ENCODE data around the gene C1QL1. TPM values are rescaled to one million over a fixed set of nuclear protein-coding genes. Genes with fewer than 3 reads are reported as not detected.
A peak's percentile ranks its signal among the peaks of the same experiment; 100 is the strongest.

C1QL1 gene
- total and polyA plus RNA-seq, 9 donors = 0.20 to 6.0 (median 0.87) TPM; not detected in 3

GRCh38 chr17:44972953-44973352 is 4.8 kb upstream of the C1QL1 start:
- intact Hi-C loops (cut with DNase I) = no loop called here
- no peak overlapping the region for H3K4me3 ChIP-seq
- H3K27me3 ChIP-seq = no peaks in the 10 kb centered on the region
- no peak for DNase-seq
- no peaks in the 10 kb centered on the region for H3K36me3 ChIP-seq
- TF ChIP-seq EP300 (IDR thresholded peaks at IDR 0.05) (no peak), POLR2A (IDR thresholded peaks at IDR 0.05) (no peak)
- TF ChIP-seq, protein P1, sequence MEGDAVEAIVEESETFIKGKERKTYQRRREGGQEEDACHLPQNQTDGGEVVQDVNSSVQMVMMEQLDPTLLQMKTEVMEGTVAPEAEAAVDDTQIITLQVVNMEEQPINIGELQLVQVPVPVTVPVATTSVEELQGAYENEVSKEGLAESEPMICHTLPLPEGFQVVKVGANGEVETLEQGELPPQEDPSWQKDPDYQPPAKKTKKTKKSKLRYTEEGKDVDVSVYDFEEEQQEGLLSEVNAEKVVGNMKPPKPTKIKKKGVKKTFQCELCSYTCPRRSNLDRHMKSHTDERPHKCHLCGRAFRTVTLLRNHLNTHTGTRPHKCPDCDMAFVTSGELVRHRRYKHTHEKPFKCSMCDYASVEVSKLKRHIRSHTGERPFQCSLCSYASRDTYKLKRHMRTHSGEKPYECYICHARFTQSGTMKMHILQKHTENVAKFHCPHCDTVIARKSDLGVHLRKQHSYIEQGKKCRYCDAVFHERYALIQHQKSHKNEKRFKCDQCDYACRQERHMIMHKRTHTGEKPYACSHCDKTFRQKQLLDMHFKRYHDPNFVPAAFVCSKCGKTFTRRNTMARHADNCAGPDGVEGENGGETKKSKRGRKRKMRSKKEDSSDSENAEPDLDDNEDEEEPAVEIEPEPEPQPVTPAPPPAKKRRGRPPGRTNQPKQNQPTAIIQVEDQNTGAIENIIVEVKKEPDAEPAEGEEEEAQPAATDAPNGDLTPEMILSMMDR (IDR thresholded peaks at IDR 0.05) = no peak
- no peak overlapping the region for H3K27ac ChIP-seq
- no peaks in the 10 kb centered on the region for H3K9me3 ChIP-seq
- peaks cover 10% of the 10 kb centered on the region for H3K4me1 ChIP-seq (ENCODE audit: insufficient read depth)
- WGBS, 3 donors = 84 to 91% (median 87%) methylated on average over 6 of the region's 6 CpGs

DNA sequence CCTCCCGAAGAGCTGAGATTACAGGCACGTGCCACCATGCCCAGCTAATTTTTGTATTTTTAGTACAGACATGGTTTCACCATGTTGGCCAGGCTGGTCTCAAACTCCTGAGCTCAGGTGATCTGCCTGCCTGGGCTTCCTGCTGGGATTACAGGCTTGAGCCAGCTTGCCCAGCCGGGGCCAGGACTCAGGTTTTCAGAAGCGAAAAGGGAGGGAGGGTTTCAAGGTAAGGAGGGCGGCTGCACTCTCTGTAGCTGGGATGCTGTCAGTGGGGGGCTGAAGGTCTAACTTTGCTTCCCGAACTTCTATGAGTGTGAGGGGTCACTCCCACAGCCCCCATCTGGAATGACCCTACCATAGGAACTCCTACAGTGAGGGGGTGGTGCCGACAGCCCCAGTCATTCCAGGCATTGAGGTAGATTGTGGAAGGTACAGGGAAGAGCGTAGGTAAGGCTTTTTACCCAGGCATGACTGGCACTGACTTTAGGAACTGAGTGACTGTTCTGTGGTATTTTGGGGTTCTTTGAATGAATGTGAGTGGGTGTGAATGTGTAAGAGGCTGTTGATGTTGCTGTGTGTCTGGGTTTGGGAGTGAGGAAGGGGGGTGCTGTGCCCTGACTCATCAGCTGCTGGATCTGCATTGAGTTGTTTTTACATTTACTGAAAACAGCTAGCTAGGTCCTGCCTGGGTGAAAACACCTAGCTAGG is 3.8 kb upstream of the C1QL1 start:
- no peak for TF ChIP-seq EP300 (IDR thresholded peaks at IDR 0.05)
- TF ChIP-seq, protein P1 (IDR thresholded peaks at IDR 0.05) = no peak
- no peak for TF ChIP-seq POLR2A (IDR thresholded peaks at IDR 0.05)
- intact Hi-C loops (cut with DNase I) = no loop called here
- no peak overlapping the region for H3K4me3 ChIP-seq
- no peaks in the 10 kb centered on the region for H3K36me3 ChIP-seq
- no peaks in the 10 kb centered on the region for H3K9me3 ChIP-seq
- peaks cover 3% of the 10 kb centered on the region for H3K4me1 ChIP-seq (ENCODE audit: insufficient read depth)
- H3K27ac ChIP-seq = no peak overlapping the region
- 83 to 85% (median 83%) methylated on average over 8 of the region's 8 CpGs for WGBS, 3 donors
- no peak for DNase-seq
- H3K27me3 ChIP-seq = peaks cover 3% of the 10 kb centered on the region

- peaks cover 9% of the 10 kb centered on the region for H3K27me3 ChIP-seq
- H3K9me3 ChIP-seq = no peaks in the 10 kb centered on the region
- peak overlapping the region in 1 of 2 donors; percentile 25 for H3K27ac ChIP-seq
- DNase-seq = peak in 4 of 5 donors; percentile 52 to 74 (median 64)
- no peaks in the 10 kb centered on the region for H3K36me3 ChIP-seq
- intact Hi-C loops (cut with DNase I) = no loop called here
- peak overlapping the region; percentile 32 for H3K4me3 ChIP-seq
- no peak for TF ChIP-seq POLR2A (IDR thresholded peaks at IDR 0.05)
- TF ChIP-seq, protein P1 (IDR thresholded peaks at IDR 0.05) = no peak
- TF ChIP-seq EP300 (IDR thresholded peaks at IDR 0.05) = no peak
- WGBS, 3 donors = 1 to 3% (median 1%) methylated on average over 44 to 55 of the region's 55 CpGs
- peaks cover 2% of the 10 kb centered on the region for H3K4me1 ChIP-seq (ENCODE audit: insufficient read depth)
These were observed 2.1 kb upstream of the C1QL1 start for GRCh38 chr17:44970136-44970741.

GRCh38 chr17:44969144-44969780 is 1.2 kb upstream of the C1QL1 start:
- Histone ChIP-seq H3K4me3 (no peak overlapping the region), H3K36me3 (no peaks in the 10 kb centered on the region), H3K4me1 (ENCODE audit: insufficient read depth) (peaks cover 2% of the 10 kb centered on the region), H3K27ac (no peak overlapping the region), H3K27me3 (peaks cover 9% of the 10 kb centered on the region), H3K9me3 (no peaks in the 10 kb centered on the region)
- 41 to 60% (median 45%) methylated on average over 19 of the region's 19 CpGs for WGBS, 3 donors
- peak in 1 of 5 donors; percentile 35 for DNase-seq
- intact Hi-C loops (cut with DNase I) = no loop called here
- TF ChIP-seq, protein P1 (IDR thresholded peaks at IDR 0.05) = no peak
- no peak for TF ChIP-seq POLR2A (IDR thresholded peaks at IDR 0.05)
- no peak for TF ChIP-seq EP300 (IDR thresholded peaks at IDR 0.05)

Measured in ovary (tissue), 9 donors.